Stimulated activated CD8-positive, alpha-beta memory T cell treated with anti-CD3 and anti-CD28 coated beads, Interleukin-4, amount 100 ng/mL, for 24 hours (primary cell): ENCODE results near the gene DAD1.
"Not testable (repeated sequence)": the region's sequence is repeated elsewhere in the genome, so short reads cannot be mapped to it uniquely, and the experiment has no call there.

Experiments used
- DNase-seq: peaks from one replicate; pipeline ENCODE4 v3.0.0-alpha.2; 2020; ENCODE audit warnings: low read depth

Gene DAD1

GRCh38 chr14:22567437-22567836 lies 21.6 kb downstream of the DAD1 start:
- no peak for DNase-seq

GRCh38 chr14:22566845-22567244 lies 22.2 kb downstream of the DAD1 start:
- no peak for DNase-seq

DNA sequence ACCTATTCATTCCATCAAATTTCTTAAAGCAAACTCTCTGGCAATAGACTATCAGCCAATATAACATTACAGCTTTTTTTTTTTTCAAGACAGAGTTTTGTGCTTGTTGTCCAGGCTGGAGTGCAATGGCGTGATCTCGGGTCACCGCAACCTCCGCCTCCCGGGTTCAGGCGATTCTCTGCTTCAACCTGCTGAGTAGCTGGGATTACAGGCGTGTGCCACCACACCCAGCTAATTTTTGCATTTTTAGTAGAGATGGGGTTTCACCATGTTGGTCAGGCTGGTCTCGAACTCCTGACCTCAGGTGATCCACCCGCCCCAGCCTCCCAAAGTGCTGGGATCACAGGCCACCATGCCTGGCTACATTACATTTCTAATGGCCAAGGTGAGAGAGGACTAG lies 22.8 kb downstream of the DAD1 start:
- DNase-seq, result not testable (repeated sequence)

DNA sequence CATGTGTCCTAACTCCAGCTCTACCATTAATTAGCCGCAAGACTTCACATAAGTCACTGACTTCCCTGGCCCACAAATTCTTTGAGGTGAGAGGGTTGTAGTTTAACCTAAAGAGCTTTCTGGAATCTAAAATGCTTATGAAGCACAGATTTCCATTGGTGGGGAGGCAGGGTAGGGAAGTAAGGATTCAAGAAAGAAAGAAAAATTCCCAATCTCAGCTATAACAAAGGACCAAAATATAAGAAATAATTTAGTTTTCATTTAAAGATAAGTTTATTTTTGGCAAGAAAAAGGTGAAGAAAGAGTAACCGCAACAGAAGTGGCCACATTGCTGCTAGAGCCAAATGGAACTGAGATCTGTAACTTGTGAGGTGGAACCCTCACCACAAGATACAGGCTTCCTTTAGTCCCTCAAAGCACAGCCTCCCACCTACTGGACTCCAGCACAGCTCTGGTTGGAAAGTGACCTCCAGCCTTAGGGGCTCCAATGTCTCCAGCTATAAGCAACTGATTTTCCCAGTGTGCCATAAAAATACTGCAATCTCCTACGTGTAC lies 23.6 kb downstream of the DAD1 start:
- no peak for DNase-seq

- DNase-seq, result no peak
Measured at GRCh38 chr14:22564463-22564862, 24.6 kb downstream of the DAD1 start.

DNA sequence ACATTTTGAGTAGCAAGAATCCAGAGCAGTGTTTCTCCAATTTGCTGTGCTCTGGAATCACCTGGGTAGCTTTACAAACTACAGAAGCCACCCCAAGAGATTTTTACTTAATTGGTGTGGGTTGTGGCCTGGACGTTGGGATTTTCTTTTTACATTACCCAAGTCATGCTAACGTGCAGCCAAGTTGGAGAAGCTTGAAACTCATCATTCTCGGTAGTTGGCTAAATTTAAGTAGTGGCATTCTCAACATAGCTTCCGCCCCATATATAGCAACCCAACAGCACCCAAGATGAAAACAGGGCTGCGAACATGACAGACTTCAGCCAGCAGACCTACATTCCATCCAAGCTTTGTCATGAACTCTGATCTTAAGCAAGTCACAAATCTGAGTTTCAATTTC lies 25.0 kb downstream of the DAD1 start:
- no peak for DNase-seq

- DNase-seq, result peak; percentile 52
Measured at GRCh38 chr14:22561661-22562579, 27.1 kb downstream of the DAD1 start.

DNA sequence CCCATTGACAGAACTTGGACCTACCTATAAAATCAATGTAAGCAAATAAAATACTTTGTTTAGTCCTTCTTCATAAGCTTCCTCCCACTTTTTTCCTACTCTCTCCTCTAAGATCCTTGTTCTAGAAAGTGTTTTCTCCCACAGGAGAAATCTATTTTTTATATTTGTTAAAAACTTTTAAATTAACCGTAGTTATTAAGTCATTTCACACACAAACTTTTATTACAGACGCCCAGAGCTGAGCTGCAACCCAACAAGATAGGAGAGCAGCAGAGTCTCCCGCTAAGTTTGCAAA lies 27.7 kb downstream of the DAD1 start:
- no peak for DNase-seq

DNA sequence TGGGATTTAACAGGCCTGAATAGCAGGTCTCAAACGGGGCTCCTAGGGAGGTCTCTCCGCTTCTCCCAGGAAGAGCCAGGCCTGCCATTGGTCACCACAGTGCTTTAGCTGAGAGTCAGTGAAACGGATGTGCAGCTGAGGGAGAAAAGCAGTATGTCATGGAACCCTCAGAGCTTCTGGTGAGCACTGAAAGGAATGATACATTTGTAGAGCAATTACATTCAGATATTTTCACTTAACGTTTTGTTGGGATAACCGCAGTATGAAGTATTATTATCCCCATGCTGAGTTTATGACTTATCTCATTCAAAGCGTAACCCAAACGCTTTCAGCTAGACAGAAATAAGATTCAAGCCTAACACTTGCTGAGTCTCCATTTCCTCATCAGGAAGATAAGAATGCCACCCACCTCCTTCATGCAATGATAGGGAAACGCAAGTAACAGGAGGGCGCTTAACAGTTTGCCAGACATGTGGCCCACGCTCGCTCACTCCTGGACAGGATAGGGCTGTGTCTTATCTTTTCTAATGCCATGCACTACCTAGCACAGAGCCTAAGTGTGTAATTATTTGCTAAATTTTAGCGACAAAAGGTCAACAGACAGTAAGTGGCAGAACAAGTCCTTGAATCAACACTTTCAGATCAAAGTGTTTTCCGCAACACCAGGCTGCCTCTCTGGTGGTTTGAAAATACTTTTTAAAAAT lies 28.2 kb downstream of the DAD1 start:
- DNase-seq, result no peak

DNA sequence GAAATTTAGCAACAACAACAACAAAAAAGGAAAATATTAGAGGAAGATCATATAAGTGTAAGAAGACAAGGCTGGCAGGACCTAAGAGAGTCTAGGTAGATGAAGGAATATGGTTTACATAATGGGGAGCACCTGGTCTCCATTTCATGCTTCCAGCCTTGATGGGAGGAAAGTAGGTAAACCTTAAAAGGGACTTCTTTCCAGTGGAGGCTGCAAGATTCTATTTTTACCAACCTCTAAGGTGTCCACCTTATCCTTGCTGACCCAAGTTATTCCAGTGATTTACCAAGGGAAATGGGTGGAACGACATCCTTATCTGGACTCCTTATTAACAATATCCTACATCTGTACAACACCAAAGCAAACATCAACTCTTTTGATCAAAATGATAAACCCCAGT lies 30.0 kb downstream of the DAD1 start:
- DNase-seq, result no peak

DNA sequence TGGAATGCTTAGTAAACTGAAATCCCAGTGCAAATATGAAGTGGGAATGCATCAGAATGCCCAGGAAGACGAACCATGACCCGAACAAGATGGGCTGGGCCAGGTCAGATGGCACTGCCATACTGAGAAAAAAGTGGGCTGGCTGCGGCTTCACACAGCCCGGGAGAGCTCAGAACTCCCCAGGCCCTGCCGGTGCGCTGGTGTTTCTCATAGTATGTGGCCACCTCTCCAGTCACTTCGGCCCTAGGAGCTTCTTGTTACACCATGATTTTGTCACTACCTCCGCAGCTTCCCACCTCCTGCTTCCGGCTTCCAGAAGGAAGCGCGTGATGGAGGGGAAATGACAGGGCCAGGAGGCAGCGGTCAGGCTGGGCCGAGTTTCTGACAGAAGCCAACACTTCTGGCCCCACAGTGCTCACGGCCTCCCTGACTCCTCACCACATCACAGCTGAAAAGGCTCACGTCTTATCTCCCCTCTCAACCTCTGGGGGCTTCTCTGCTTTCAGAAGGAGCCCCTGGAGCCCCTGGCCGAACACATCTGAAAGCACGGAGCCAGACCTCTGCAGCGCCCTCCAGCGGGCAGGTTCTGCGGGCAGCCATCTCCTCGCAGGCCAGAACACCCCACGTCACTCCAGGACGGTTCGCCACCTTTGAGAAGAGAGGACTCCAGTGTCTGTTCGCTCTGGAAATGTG lies 30.7 kb downstream of the DAD1 start:
- peak; percentile 60 for DNase-seq

DNA sequence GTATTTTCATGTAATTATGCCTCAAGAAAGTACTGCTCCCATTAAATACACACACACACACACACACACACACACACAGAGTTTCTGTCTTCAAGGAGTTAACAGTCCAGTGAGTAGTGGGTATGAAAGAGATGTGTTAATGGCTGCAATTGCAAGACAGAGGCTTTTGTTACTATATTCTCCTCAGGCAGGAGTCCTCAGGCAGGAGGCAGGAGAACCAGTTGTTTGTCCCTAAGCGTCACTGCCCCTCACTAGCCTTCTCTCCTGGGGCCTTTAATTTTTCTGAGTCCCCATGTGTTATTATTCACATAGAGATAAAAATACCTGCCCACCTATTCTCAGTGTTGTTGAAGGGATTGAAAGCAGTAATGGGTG lies 31.2 kb downstream of the DAD1 start:
- no peak for DNase-seq

GRCh38 chr14:22556990-22557623 lies 31.9 kb downstream of the DAD1 start:
- peak; percentile 88 for DNase-seq

DNA sequence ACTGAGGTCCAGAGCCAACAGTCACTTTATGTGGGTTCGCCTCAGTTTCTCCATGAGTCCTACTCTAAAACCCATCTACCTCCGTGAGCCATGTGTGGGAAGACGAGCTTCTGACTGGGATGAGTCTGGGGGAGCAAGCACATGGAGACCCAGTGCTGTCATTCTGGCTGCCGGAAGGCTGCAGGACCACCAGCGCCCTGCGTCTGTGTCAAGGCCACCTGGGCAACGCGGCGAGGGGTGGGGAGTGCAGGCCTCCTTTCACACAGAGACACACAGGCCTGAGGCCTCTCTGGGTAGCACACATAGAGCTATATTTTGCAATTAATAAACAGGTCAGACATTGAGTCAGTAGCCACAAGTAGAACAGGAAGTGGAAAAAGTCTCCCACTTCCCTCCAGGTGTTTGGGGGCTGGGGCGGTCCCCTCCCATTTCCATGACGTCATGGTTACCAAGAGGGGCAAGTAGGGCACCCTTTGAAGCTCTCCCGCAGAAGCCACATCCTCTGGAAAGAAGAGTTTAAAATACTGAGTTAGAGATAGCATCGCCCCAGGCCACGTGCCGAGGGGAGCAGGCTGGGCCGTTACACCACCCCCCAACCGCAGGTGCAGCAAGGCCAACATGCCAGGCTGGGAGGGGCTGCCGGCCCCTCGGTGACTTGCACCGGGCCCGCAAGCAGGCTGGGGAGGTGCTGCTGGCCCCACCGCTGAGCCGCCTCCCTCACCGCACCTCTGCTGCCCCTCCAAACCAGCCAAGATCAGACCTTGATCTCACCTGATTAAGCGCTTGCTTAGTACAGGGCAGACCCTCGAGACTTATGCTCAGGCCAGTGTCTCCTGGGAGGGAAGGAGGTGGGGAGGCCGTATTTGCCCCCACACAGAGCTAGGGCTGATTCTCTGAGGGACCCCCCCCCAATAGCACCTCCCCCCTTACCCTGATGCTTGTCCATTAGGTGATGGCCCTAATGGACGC lies 32.7 kb downstream of the DAD1 start:
- DNase-seq, result peak; percentile 94

- DNase-seq, result peak; percentile 52
Measured at GRCh38 chr14:22555384-22556011, 33.5 kb downstream of the DAD1 start.

DNA sequence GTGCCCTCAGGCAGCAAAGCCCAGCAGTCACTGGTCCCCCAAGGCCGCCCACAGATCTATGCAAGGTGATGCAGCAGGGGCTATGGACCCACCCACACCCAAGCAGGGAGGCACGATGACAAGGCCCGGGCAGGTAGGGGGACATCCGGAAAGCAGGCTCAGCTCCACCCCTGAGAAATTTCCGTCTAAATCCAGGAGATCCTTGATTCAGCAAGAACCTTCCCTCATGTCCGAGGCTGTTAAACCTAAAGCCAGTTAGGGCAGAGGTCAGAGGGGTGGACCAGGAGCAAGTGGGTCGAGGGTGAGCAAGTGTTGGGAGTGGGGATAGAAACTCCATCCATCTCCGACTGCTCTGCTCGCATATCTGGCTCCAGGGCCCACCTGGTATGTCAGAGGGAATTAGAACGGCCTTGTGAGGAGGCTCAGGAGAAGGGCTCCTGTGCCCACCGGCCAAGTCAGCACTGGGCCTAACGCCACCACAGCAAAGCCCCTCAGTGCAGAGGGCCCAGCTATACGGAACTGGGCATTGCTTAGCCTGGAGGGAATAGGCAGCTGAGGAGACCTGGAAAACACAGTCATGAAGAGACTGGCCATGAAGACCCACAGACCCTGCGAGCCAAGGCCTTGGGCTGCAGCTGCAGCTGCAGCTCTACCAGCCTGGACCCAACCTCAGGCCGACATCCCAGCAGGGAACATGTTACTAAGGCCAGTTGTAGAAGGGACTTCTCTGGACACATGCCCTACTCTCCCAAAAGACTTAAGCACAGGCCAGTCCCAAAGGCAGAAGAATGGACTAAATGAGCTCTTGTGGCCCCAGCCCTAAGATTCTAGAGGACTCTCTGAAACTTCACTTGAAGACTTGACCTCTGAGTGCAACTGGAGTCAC lies 34.3 kb downstream of the DAD1 start:
- DNase-seq, result no peak

DNA sequence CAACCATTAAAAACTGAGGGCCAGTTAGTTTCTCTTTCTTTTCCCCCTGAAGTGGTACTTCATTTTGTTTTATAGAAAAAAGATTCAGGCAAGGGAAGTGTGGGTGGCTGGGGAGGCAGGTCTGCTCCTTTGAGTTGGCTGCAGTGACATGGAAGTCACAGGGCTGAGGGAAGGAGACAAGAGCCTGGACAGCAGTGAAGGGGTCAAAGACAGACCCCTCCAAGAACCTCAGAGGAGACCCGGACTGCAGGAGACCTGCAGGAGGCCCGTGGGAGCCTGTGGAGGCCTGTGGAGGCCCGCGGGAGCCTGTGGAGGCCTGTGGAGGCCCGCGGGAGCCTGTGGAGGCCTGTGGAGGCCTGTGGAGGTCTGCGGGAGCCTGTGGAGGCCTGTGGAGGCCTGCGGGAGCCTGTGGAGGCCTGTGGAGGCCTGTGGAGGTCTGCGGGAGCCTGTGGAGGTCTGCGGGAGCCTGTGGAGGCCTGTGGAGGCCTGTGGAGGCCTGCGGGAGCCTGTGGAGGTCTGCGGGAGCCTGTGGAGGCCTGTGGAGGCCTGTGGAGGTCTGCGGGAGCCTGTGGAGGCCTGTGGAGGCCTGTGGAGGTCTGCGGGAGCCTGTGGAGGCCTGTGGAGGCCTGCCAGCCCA lies 35.0 kb downstream of the DAD1 start:
- not testable (repeated sequence) for DNase-seq

GRCh38 chr14:22553445-22553844 lies 35.6 kb downstream of the DAD1 start:
- DNase-seq, result no peak

- no peak for DNase-seq
Measured at GRCh38 chr14:22552827-22553076, 36.3 kb downstream of the DAD1 start.
